ENCODE measurements around the gene RHBG. TPM values are rescaled to one million over a fixed set of nuclear protein-coding genes. Genes with fewer than 3 reads are reported as not detected.

RHBG gene
- total RNA-seq, 2 experiments from 2014 or later: not detected

GRCh38 chr1:156400191-156400935 lies 31.4 kb downstream of the RHBG start:
- H3K27ac Mint-ChIP-seq: no peak overlapping the region
- no peaks in the 10 kb centered on the region for H3K36me3 Mint-ChIP-seq (ENCODE audit: low read depth)
- no peak for ATAC-seq
- POLR2A ChIA-PET: no interaction called here
- H3K4me1 Mint-ChIP-seq (ENCODE audit: low read depth): no peaks in the 10 kb centered on the region
- H3K27me3 Mint-ChIP-seq (ENCODE audit: low read depth): peaks cover 5% of the 10 kb centered on the region
- no peak for DNase-seq
- H3K9me3 Mint-ChIP-seq (ENCODE audit: insufficient read depth): no peaks in the 10 kb centered on the region
- CTCF ChIA-PET: interaction anchor here (0.8 to 2.8 kb wide), 2 partner anchors 15 to 45 kb away, joined by 3 to 14 read pairs; no protein-coding TSS in a partner anchor
- no peak overlapping the region for H3K4me3 Mint-ChIP-seq

- ATAC-seq (no peak), DNase-seq (no peak)
- ChIA-PET POLR2A (no interaction called here), CTCF (interaction anchor here (2.8 kb wide), 1 partner anchor 16 kb away, joined by 14 read pairs; no protein-coding TSS in a partner anchor)
- no peaks in the 10 kb centered on the region for H3K9me3 Mint-ChIP-seq (ENCODE audit: insufficient read depth)
- peaks cover 5% of the 10 kb centered on the region for H3K27me3 Mint-ChIP-seq (ENCODE audit: low read depth)
- no peaks in the 10 kb centered on the region for H3K4me1 Mint-ChIP-seq (ENCODE audit: low read depth)
- no peak overlapping the region for H3K27ac Mint-ChIP-seq
- H3K4me3 Mint-ChIP-seq: no peak overlapping the region
- no peaks in the 10 kb centered on the region for H3K36me3 Mint-ChIP-seq (ENCODE audit: low read depth)
Observed at GRCh38 chr1:156401041-156401574, 32.1 kb downstream of the RHBG start.

- no peak for DNase-seq
- Mint-ChIP-seq H3K4me3 (no peak overlapping the region), H3K27me3 (ENCODE audit: low read depth) (peaks cover 7% of the 10 kb centered on the region), H3K27ac (no peak overlapping the region), H3K9me3 (ENCODE audit: insufficient read depth) (no peaks in the 10 kb centered on the region), H3K4me1 (ENCODE audit: low read depth) (no peaks in the 10 kb centered on the region), H3K36me3 (ENCODE audit: low read depth) (no peaks in the 10 kb centered on the region)
- ChIA-PET CTCF (interaction anchor here (1.6 kb wide), 1 partner anchor 16 kb away, joined by 8 read pairs; no protein-coding TSS in a partner anchor), POLR2A (no interaction called here)
- no peak for ATAC-seq
Observed at GRCh38 chr1:156401681-156402081, 32.7 kb downstream of the RHBG start.

- Mint-ChIP-seq H3K4me1 (ENCODE audit: low read depth) (no peaks in the 10 kb centered on the region), H3K27me3 (ENCODE audit: low read depth) (peaks cover 7% of the 10 kb centered on the region), H3K27ac (no peak overlapping the region), H3K9me3 (ENCODE audit: insufficient read depth) (no peaks in the 10 kb centered on the region), H3K4me3 (no peak overlapping the region), H3K36me3 (ENCODE audit: low read depth) (no peaks in the 10 kb centered on the region)
- ATAC-seq (no peak), DNase-seq (no peak)
- CTCF ChIA-PET: interaction anchor here (1.6 kb wide), 2 partner anchors 17 to 43 kb away, joined by 4 to 8 read pairs; no protein-coding TSS in a partner anchor
- POLR2A ChIA-PET: no interaction called here
Observed at GRCh38 chr1:156402331-156403020, 33.5 kb downstream of the RHBG start.

- DNase-seq: no peak
- Mint-ChIP-seq H3K4me3 (no peak overlapping the region), H3K4me1 (ENCODE audit: low read depth) (no peaks in the 10 kb centered on the region), H3K27ac (no peak overlapping the region), H3K36me3 (ENCODE audit: low read depth) (no peaks in the 10 kb centered on the region), H3K9me3 (ENCODE audit: insufficient read depth) (no peaks in the 10 kb centered on the region), H3K27me3 (ENCODE audit: low read depth) (peaks cover 13% of the 10 kb centered on the region)
- ATAC-seq: no peak
- CTCF ChIA-PET: interaction anchor here (1.1 to 2.6 kb wide), 2 partner anchors 16 to 20 kb away, joined by 3 to 12 read pairs; no protein-coding TSS in a partner anchor
- POLR2A ChIA-PET: no interaction called here
Observed at GRCh38 chr1:156405670-156406069, 36.7 kb downstream of the RHBG start.

GRCh38 chr1:156406251-156406650 lies 37.2 kb downstream of the RHBG start:
- H3K27me3 Mint-ChIP-seq (ENCODE audit: low read depth): peaks cover 18% of the 10 kb centered on the region
- H3K4me1 Mint-ChIP-seq (ENCODE audit: low read depth): no peaks in the 10 kb centered on the region
- no peak for DNase-seq
- CTCF ChIA-PET: interaction anchor here (2.6 kb wide), 1 partner anchor 21 kb away, joined by 12 read pairs; no protein-coding TSS in a partner anchor
- no peak overlapping the region for H3K27ac Mint-ChIP-seq
- ATAC-seq: no peak
- no peak overlapping the region for H3K4me3 Mint-ChIP-seq
- no peaks in the 10 kb centered on the region for H3K9me3 Mint-ChIP-seq (ENCODE audit: insufficient read depth)
- H3K36me3 Mint-ChIP-seq (ENCODE audit: low read depth): no peaks in the 10 kb centered on the region
- POLR2A ChIA-PET: no interaction called here

GRCh38 chr1:156407344-156407743 lies 38.3 kb downstream of the RHBG start:
- no peak for DNase-seq
- ATAC-seq: no peak
- H3K4me1 Mint-ChIP-seq (ENCODE audit: low read depth): no peaks in the 10 kb centered on the region
- POLR2A ChIA-PET: no interaction called here
- H3K4me3 Mint-ChIP-seq: no peak overlapping the region
- H3K27ac Mint-ChIP-seq: no peak overlapping the region
- CTCF ChIA-PET: no interaction called here
- no peaks in the 10 kb centered on the region for H3K36me3 Mint-ChIP-seq (ENCODE audit: low read depth)
- H3K27me3 Mint-ChIP-seq (ENCODE audit: low read depth): peaks cover 23% of the 10 kb centered on the region
- H3K9me3 Mint-ChIP-seq (ENCODE audit: insufficient read depth): no peaks in the 10 kb centered on the region

- no peak overlapping the region for H3K27ac Mint-ChIP-seq
Observed at GRCh38 chr1:156407760-156408159, 38.7 kb downstream of the RHBG start.

GRCh38 chr1:156409439-156409838 lies 40.4 kb downstream of the RHBG start:
- DNase-seq (no peak), ATAC-seq (no peak)
- H3K9me3 Mint-ChIP-seq (ENCODE audit: insufficient read depth): no peaks in the 10 kb centered on the region
- POLR2A ChIA-PET: no interaction called here
- no peaks in the 10 kb centered on the region for H3K36me3 Mint-ChIP-seq (ENCODE audit: low read depth)
- H3K4me1 Mint-ChIP-seq (ENCODE audit: low read depth): no peaks in the 10 kb centered on the region
- H3K27me3 Mint-ChIP-seq (ENCODE audit: low read depth): peaks cover 24% of the 10 kb centered on the region
- CTCF ChIA-PET: interaction anchor here (3.6 kb wide), 1 partner anchor 23 kb away, joined by 15 read pairs; no protein-coding TSS in a partner anchor
- no peak overlapping the region for H3K27ac Mint-ChIP-seq
- H3K4me3 Mint-ChIP-seq: no peak overlapping the region

More at GRCh38 chr1:156407760-156408159, 38.7 kb downstream of the RHBG start:
- no peak for DNase-seq
- H3K4me3 Mint-ChIP-seq: no peak overlapping the region
- ChIA-PET POLR2A (no interaction called here), CTCF (interaction anchor here (1.3 kb wide), 1 partner anchor 22 kb away, joined by 5 read pairs; no protein-coding TSS in a partner anchor)
- H3K4me1 Mint-ChIP-seq (ENCODE audit: low read depth): no peaks in the 10 kb centered on the region
- H3K27me3 Mint-ChIP-seq (ENCODE audit: low read depth): peaks cover 24% of the 10 kb centered on the region
- H3K9me3 Mint-ChIP-seq (ENCODE audit: insufficient read depth): no peaks in the 10 kb centered on the region
- no peaks in the 10 kb centered on the region for H3K36me3 Mint-ChIP-seq (ENCODE audit: low read depth)
- ATAC-seq: no peak

- CTCF ChIA-PET: interaction anchor here (0.8 to 3.6 kb wide), 2 partner anchors 24 to 36 kb away, joined by 3 to 15 read pairs; no protein-coding TSS in a partner anchor
- Mint-ChIP-seq H3K9me3 (ENCODE audit: insufficient read depth) (no peaks in the 10 kb centered on the region), H3K27me3 (ENCODE audit: low read depth) (peaks cover 26% of the 10 kb centered on the region), H3K27ac (no peak overlapping the region), H3K4me3 (no peak overlapping the region), H3K36me3 (ENCODE audit: low read depth) (no peaks in the 10 kb centered on the region), H3K4me1 (ENCODE audit: low read depth) (no peaks in the 10 kb centered on the region)
- ATAC-seq (no peak), DNase-seq (no peak)
- POLR2A ChIA-PET: interaction anchor here (0.5 to 1.2 kb wide), 2 partner anchors 17 to 1131 kb away, joined by 3 to 4 read pairs; no protein-coding TSS in a partner anchor
Observed at GRCh38 chr1:156410238-156410637, 41.2 kb downstream of the RHBG start.

GRCh38 chr1:156410740-156411139 lies 41.7 kb downstream of the RHBG start:
- ChIA-PET POLR2A (interaction anchor here (0.5 to 1.2 kb wide), 2 partner anchors 16 to 1131 kb away, joined by 3 to 4 read pairs; no protein-coding TSS in a partner anchor), CTCF (interaction anchor here (0.8 to 3.6 kb wide), 2 partner anchors 25 to 35 kb away, joined by 3 to 15 read pairs; no protein-coding TSS in a partner anchor)

More at GRCh38 chr1:156410740-156411139, 41.7 kb downstream of the RHBG start:
- Mint-ChIP-seq H3K36me3 (ENCODE audit: low read depth) (no peaks in the 10 kb centered on the region), H3K27ac (no peak overlapping the region), H3K27me3 (ENCODE audit: low read depth) (peaks cover 27% of the 10 kb centered on the region), H3K4me1 (ENCODE audit: low read depth) (no peaks in the 10 kb centered on the region), H3K9me3 (ENCODE audit: insufficient read depth) (no peaks in the 10 kb centered on the region), H3K4me3 (no peak overlapping the region)
- ATAC-seq (no peak), DNase-seq (no peak)

Data from activated CD8-positive, alpha-beta T cell treated with anti-CD3 and anti-CD28 coated beads, Interleukin-2, amount 10 ng/mL, durations not matched to agents 7 days and 5 days (primary cell).